Panc1 (cell line): Measurements from ENCODE around the gene PLBD2. TPM values are rescaled to one million over a fixed set of nuclear protein-coding genes. Genes with fewer than 3 reads are reported as not detected.

ENCODE experiments used
- ATAC-seq: fragments of 200-7000 bp; cut with Tn5 transposase; 2 replicates; pipeline ENCODE4 v1.9.1; 2020; ENCODE audit warnings: mild to moderate bottlenecking, moderate library complexity
- BruUV-seq: library from RNA; stranded (reverse); fragments of 400-500 nt; replicated peaks from 2 replicates; lab custom pipeline; 2021; lab: Mats Ljungman, UMichigan
- CTCF ChIA-PET: fragments of 300-600 bp; sonication (Branson Sonifier 250); formaldehyde crosslinking; loops from one replicate; lab custom pipeline; 2022; ENCODE audit warnings: antibody characterized with exemption; lab: Charles Lee
- POLR2A ChIA-PET: fragments of 300-600 bp; sonication (Branson Sonifier 250); formaldehyde crosslinking; loops from one replicate; lab custom pipeline; 2022; ENCODE audit warnings: antibody characterized with exemption; lab: Charles Lee
- DNase-seq: peaks from one replicate; pipeline ENCODE4 v3.0.0-alpha.2; 2010; ENCODE audit warnings: low read depth, low spot score
- H3K27ac ChIP-seq: 2 replicates; pipeline ENCODE4 v1.5.1; 2011; ENCODE audit warnings: mild to moderate bottlenecking, low read length, inconsistent platforms
- H3K27me3 ChIP-seq: fragments of 200-500 bp; sonication (Bioruptor generic); 2 replicates; pipeline ENCODE4 v1.6.0; 2014; ENCODE audit warnings: low read length, inconsistent platforms; ENCODE audit not compliant: control insufficient read depth, insufficient read depth
- H3K36me3 ChIP-seq: fragments of 200-500 bp; sonication (Bioruptor generic); 2 replicates; pipeline ENCODE4 v1.5.1; 2014; ENCODE audit warnings: inconsistent platforms, mild to moderate bottlenecking, low read length, moderate library complexity; ENCODE audit not compliant: control insufficient read depth, insufficient read depth
- H3K4me1 ChIP-seq: 2 replicates; pipeline ENCODE4 v1.5.1; 2011; ENCODE audit warnings: inconsistent platforms, mild to moderate bottlenecking, low read length, moderate library complexity; ENCODE audit not compliant: control insufficient read depth, insufficient read depth
- H3K4me3 ChIP-seq, 2 experiments: 2 replicates each; pipeline ENCODE4 v1.5.1; 2011 to 2012; ENCODE audit warnings: low read depth in 2 of 2, low read length in 2 of 2, mild to moderate bottlenecking in 2 of 2, inconsistent platforms in 1 of 2, moderate library complexity in 1 of 2
- H3K9me3 ChIP-seq: fragments of 200-500 bp; sonication (Bioruptor generic); 2 replicates; pipeline ENCODE4 v1.5.1; 2014; ENCODE audit warnings: low read depth, mild to moderate bottlenecking, inconsistent platforms, low read length, moderate library complexity; ENCODE audit not compliant: control insufficient read depth, insufficient read depth
- CTCF ChIP-seq: fragments of 450-650 bp; IDR thresholded peaks from 2 replicates; pipeline ENCODE4 v1.5.1; 2017; ENCODE audit warnings: mild to moderate bottlenecking
- POLR2AphosphoS5 ChIP-seq: IDR thresholded peaks from 2 replicates; pipeline ENCODE4 v1.6.1; 2012; ENCODE audit warnings: mild to moderate bottlenecking, low read depth, low read length, moderate library complexity
- SIN3A ChIP-seq: IDR thresholded peaks from 2 replicates; pipeline ENCODE4 v1.6.1; 2012; ENCODE audit warnings: low read depth, mild to moderate bottlenecking, low read length, moderate library complexity, borderline replicate concordance; ENCODE audit not compliant: insufficient read depth
- TCF7L2 ChIP-seq: IDR thresholded peaks from 2 replicates; pipeline ENCODE4 v1.6.1; 2011; ENCODE audit warnings: mild to moderate bottlenecking, low read depth, low read length, inconsistent platforms
- in situ Hi-C: cut with HindIII; loops from 2 replicates; pipeline ENCODE4 v1.10.0; 2016; ENCODE audit warnings: low sequenced_read_pairs, low pct_unique_long_range_greater_than_20kb
- intact Hi-C: fragments of 100-400 bp; cut with micrococcal nuclease; formaldehyde crosslinking; loops from one replicate; pipeline ENCODE4 v1.10.0; 2022; ENCODE audit not compliant: unreplicated experiment
- total RNA-seq: library from RNA; stranded (reverse); gene quantifications from one replicate; pipeline ENCODE4 v1.2.1, GENCODE V29; 2021; ENCODE audit not compliant: unreplicated experiment
- TF ChIP-seq, protein P1 (sequence below), 2 experiments: IDR thresholded peaks; 2 replicates each; pipeline ENCODE4 v1.6.1; 2011 to 2012; ENCODE audit warnings: low read depth in 2 of 2, control low read depth in 1 of 2, low read length in 1 of 2, mild to moderate bottlenecking in 1 of 2, moderate library complexity in 1 of 2; ENCODE audit not compliant: insufficient read depth in 1 of 2

The PLBD2 gene
- total RNA-seq, 1 experiment from 2014 or later, result 69.7 TPM

GRCh38 chr12:113414519-113415038 lies 56.2 kb downstream of the PLBD2 start:
- ChIA-PET CTCF (no interaction called here), POLR2A (no interaction called here)
- H3K27ac ChIP-seq, result no peak overlapping the region
- BruUV-seq, result no TSS peak
- H3K4me1 ChIP-seq, result no peaks in the 10 kb centered on the region
- H3K27me3 ChIP-seq, result no peaks in the 10 kb centered on the region
- no peak for DNase-seq
- in situ Hi-C loops, result no loop called here
- ATAC-seq, result no peak
- no peak overlapping the region for H3K4me3 ChIP-seq
- H3K36me3 ChIP-seq, result no peaks in the 10 kb centered on the region
- intact Hi-C loops, result no loop called here
- no peaks in the 10 kb centered on the region for H3K9me3 ChIP-seq
- TF ChIP-seq POLR2AphosphoS5, result no peak
- no peak for TF ChIP-seq TCF7L2
- no peak for TF ChIP-seq SIN3A
- no peak for TF ChIP-seq CTCF
- TF ChIP-seq, protein P1, sequence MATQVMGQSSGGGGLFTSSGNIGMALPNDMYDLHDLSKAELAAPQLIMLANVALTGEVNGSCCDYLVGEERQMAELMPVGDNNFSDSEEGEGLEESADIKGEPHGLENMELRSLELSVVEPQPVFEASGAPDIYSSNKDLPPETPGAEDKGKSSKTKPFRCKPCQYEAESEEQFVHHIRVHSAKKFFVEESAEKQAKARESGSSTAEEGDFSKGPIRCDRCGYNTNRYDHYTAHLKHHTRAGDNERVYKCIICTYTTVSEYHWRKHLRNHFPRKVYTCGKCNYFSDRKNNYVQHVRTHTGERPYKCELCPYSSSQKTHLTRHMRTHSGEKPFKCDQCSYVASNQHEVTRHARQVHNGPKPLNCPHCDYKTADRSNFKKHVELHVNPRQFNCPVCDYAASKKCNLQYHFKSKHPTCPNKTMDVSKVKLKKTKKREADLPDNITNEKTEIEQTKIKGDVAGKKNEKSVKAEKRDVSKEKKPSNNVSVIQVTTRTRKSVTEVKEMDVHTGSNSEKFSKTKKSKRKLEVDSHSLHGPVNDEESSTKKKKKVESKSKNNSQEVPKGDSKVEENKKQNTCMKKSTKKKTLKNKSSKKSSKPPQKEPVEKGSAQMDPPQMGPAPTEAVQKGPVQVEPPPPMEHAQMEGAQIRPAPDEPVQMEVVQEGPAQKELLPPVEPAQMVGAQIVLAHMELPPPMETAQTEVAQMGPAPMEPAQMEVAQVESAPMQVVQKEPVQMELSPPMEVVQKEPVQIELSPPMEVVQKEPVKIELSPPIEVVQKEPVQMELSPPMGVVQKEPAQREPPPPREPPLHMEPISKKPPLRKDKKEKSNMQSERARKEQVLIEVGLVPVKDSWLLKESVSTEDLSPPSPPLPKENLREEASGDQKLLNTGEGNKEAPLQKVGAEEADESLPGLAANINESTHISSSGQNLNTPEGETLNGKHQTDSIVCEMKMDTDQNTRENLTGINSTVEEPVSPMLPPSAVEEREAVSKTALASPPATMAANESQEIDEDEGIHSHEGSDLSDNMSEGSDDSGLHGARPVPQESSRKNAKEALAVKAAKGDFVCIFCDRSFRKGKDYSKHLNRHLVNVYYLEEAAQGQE (IDR thresholded peaks at IDR 0.05; ENCODE audit: insufficient read depth in 1 of 2, low read depth in 2 of 2, low read length in 1 of 2), result no peak

- DNase-seq, result no peak
- Histone ChIP-seq H3K27me3 (no peaks in the 10 kb centered on the region), H3K4me3 (no peak overlapping the region), H3K27ac (no peak overlapping the region), H3K36me3 (no peaks in the 10 kb centered on the region), H3K9me3 (no peaks in the 10 kb centered on the region), H3K4me1 (no peaks in the 10 kb centered on the region)
- no TSS peak for BruUV-seq
- intact Hi-C loops, result no loop called here
- in situ Hi-C loops, result no loop called here
- no peak for ATAC-seq
- ChIA-PET POLR2A (no interaction called here), CTCF (no interaction called here)
- TF ChIP-seq TCF7L2 (no peak), POLR2AphosphoS5 (no peak), CTCF (no peak), SIN3A (no peak)
- TF ChIP-seq, protein P1 (IDR thresholded peaks at IDR 0.05; ENCODE audit: insufficient read depth in 1 of 2, low read depth in 2 of 2, low read length in 1 of 2), result no peak
These were observed 57.8 kb downstream of the PLBD2 start for GRCh38 chr12:113416091-113416754.
